ENCODE data around the gene TCIRG1.

The TCIRG1 gene

GRCh38 chr11:68051191-68052136 is 12.6 kb downstream of the TCIRG1 start:
- no peak for DNase-seq (ENCODE audit: low spot score)

- DNase-seq (ENCODE audit: low spot score) = no peak
Observed at GRCh38 chr11:68052137-68052873, 13.5 kb downstream of the TCIRG1 start.

GRCh38 chr11:68053117-68053516 is 14.3 kb downstream of the TCIRG1 start:
- DNase-seq (ENCODE audit: low spot score) = no peak

GRCh38 chr11:68053981-68054812 is 15.4 kb downstream of the TCIRG1 start:
- no peak for DNase-seq (ENCODE audit: low spot score)

- DNase-seq (ENCODE audit: low spot score) = no peak
Observed at GRCh38 chr11:68056317-68057285, 17.8 kb downstream of the TCIRG1 start.

GRCh38 chr11:68057807-68058206 is 19.0 kb downstream of the TCIRG1 start:
- DNase-seq (ENCODE audit: low spot score) = no peak

GRCh38 chr11:68061508-68061907 is 22.7 kb downstream of the TCIRG1 start:
- DNase-seq (ENCODE audit: low spot score) = no peak

- DNase-seq (ENCODE audit: low spot score) = no peak
Observed at GRCh38 chr11:68064926-68065325, 26.1 kb downstream of the TCIRG1 start.

GRCh38 chr11:68065841-68066240 is 27.0 kb downstream of the TCIRG1 start:
- no peak for DNase-seq (ENCODE audit: low spot score)

GRCh38 chr11:68066742-68067141 is 27.9 kb downstream of the TCIRG1 start:
- no peak for DNase-seq (ENCODE audit: low spot score)

- no peak for DNase-seq (ENCODE audit: low spot score)
Observed at GRCh38 chr11:68067991-68068390, 29.2 kb downstream of the TCIRG1 start.

- DNase-seq (ENCODE audit: low spot score) = no peak
Observed at GRCh38 chr11:68071281-68072048, 32.6 kb downstream of the TCIRG1 start.

GRCh38 chr11:68074584-68075352 is 35.9 kb downstream of the TCIRG1 start:
- no peak for DNase-seq (ENCODE audit: low spot score)

GRCh38 chr11:68076371-68077042 is 37.7 kb downstream of the TCIRG1 start:
- DNase-seq (ENCODE audit: low spot score) = no peak

- no peak for DNase-seq (ENCODE audit: low spot score)
Observed at GRCh38 chr11:68077617-68078582, 39.1 kb downstream of the TCIRG1 start.

GRCh38 chr11:68080860-68081259 is 42.0 kb downstream of the TCIRG1 start:
- no peak for DNase-seq (ENCODE audit: low spot score)

- DNase-seq (ENCODE audit: low spot score) = no peak
Observed at GRCh38 chr11:68081691-68082090, 42.9 kb downstream of the TCIRG1 start.
